HEK293 (cell line): ENCODE data around the gene GPHN.

Experiments used
- CTCF ChIP-seq: fragments of 450-650 bp; formaldehyde crosslinking; IDR thresholded peaks from 2 replicates; pipeline ENCODE4 v1.5.1; 2016; ENCODE audit warnings: missing biosample characterization, missing genetic modification characterization
- TCF7L2 ChIP-seq: IDR thresholded peaks from 2 replicates; pipeline ENCODE4 v1.6.1; 2011; ENCODE audit warnings: low read depth, mild to moderate bottlenecking, inconsistent platforms, low read length, moderate library complexity, borderline replicate concordance
- ZBTB17 ChIP-seq: fragments of 450-650 bp; formaldehyde crosslinking; IDR thresholded peaks from 2 replicates; pipeline ENCODE4 v1.5.1; 2016; ENCODE audit warnings: missing biosample characterization, missing genetic modification characterization
- ZBTB21 ChIP-seq: fragments of 450-650 bp; formaldehyde crosslinking; IDR thresholded peaks from 2 replicates; pipeline ENCODE4 v1.5.1; 2017; ENCODE audit warnings: missing biosample characterization, missing genetic modification characterization
- ZNF138 ChIP-seq: fragments of 450-650 bp; formaldehyde crosslinking; IDR thresholded peaks from 2 replicates; pipeline ENCODE4 v1.5.1; 2016; ENCODE audit warnings: missing biosample characterization, missing genetic modification characterization, borderline replicate concordance
- ZNF140 ChIP-seq: fragments of 450-650 bp; formaldehyde crosslinking; IDR thresholded peaks from 2 replicates; pipeline ENCODE4 v1.5.1; 2016; ENCODE audit warnings: missing biosample characterization, missing genetic modification characterization
- ZNF239 ChIP-seq: fragments of 450-650 bp; formaldehyde crosslinking; IDR thresholded peaks from 2 replicates; pipeline ENCODE4 v1.5.1; 2016; ENCODE audit warnings: missing biosample characterization, missing genetic modification characterization
- ZNF26 ChIP-seq: fragments of 450-650 bp; formaldehyde crosslinking; IDR thresholded peaks from 2 replicates; pipeline ENCODE4 v1.5.1; 2016; ENCODE audit warnings: missing biosample characterization, missing genetic modification characterization
- ZNF274 ChIP-seq, 2 experiments: fragments of 200-500 bp in 1 of 2; fragments of 450-650 bp in 1 of 2; sonication (Bioruptor generic) in 1 of 2; formaldehyde crosslinking in 1 of 2; IDR thresholded peaks; 2 replicates each; pipeline versions ENCODE4 v1.5.1 to v1.6.1; 2014 to 2016; ENCODE audit warnings: borderline replicate concordance in 1 of 2, inconsistent platforms in 1 of 2, low read length in 1 of 2, missing biosample characterization in 1 of 2, missing genetic modification characterization in 1 of 2
- ZNF416 ChIP-seq: fragments of 450-650 bp; formaldehyde crosslinking; IDR thresholded peaks from 2 replicates; pipeline ENCODE4 v1.5.1; 2016; ENCODE audit warnings: missing biosample characterization, missing genetic modification characterization
- ZNF561 ChIP-seq: fragments of 450-650 bp; IDR thresholded peaks from 2 replicates; pipeline ENCODE4 v1.5.1; 2018; ENCODE audit warnings: missing biosample characterization, missing genetic modification characterization, borderline replicate concordance
- ZNF629 ChIP-seq: fragments of 450-650 bp; formaldehyde crosslinking; IDR thresholded peaks from 2 replicates; pipeline ENCODE4 v1.5.1; 2017; ENCODE audit warnings: missing biosample characterization, missing genetic modification characterization
- ZNF660 ChIP-seq: fragments of 450-650 bp; IDR thresholded peaks from 2 replicates; pipeline ENCODE4 v1.5.1; 2018; ENCODE audit warnings: missing biosample characterization, mild to moderate bottlenecking, missing genetic modification characterization

- TF ChIP-seq ZNF239 (tag by site-specific recombination) (no peak), ZNF561 (tag by site-specific recombination) (no peak), ZNF660 (tag by site-specific recombination) (no peak), ZBTB21 (no peak), CTCF (no peak), ZNF138 (tag by site-specific recombination) (no peak), ZNF26 (tag by site-specific recombination) (no peak), ZNF274 (IDR thresholded peaks at IDR 0.05; ENCODE audit: low read length) (no peak), ZNF274 (tag by site-specific recombination; IDR thresholded peaks at IDR 0.05; ENCODE audit: borderline replicate concordance) (no peak), ZNF140 (tag by site-specific recombination) (no peak), ZBTB17 (tag by site-specific recombination) (no peak), ZNF629 (tag by site-specific recombination) (no peak), ZNF416 (tag by site-specific recombination) (no peak), TCF7L2 (no peak)
These were observed 20.8 kb upstream of the GPHN start for GRCh38 chr14:66487164-66487563.
